SU-DHL-6 (cell line): Measurements from ENCODE around the gene B3GAT1.

Source experiments
- EZH2phosphoT487 ChIP-seq: fragments of 200-600 bp; sonication (generic), shearing (Covaris generic); conservative IDR thresholded peaks from 2 replicates; pipeline ENCODE4 v1.6.1; 2018; ENCODE audit warnings: mild to moderate bottlenecking, antibody characterized with exemption, low read length, moderate library complexity, mixed read lengths
- TF ChIP-seq, protein P1 (sequence below): fragments of 200-600 bp; sonication (generic); IDR thresholded peaks from one replicate; pipeline ENCODE4 v1.5.1; 2017; ENCODE audit warnings: antibody characterized with exemption, mild to moderate bottlenecking, low read length, moderate library complexity; ENCODE audit not compliant: insufficient read depth, poor library complexity, severe bottlenecking

DNA sequence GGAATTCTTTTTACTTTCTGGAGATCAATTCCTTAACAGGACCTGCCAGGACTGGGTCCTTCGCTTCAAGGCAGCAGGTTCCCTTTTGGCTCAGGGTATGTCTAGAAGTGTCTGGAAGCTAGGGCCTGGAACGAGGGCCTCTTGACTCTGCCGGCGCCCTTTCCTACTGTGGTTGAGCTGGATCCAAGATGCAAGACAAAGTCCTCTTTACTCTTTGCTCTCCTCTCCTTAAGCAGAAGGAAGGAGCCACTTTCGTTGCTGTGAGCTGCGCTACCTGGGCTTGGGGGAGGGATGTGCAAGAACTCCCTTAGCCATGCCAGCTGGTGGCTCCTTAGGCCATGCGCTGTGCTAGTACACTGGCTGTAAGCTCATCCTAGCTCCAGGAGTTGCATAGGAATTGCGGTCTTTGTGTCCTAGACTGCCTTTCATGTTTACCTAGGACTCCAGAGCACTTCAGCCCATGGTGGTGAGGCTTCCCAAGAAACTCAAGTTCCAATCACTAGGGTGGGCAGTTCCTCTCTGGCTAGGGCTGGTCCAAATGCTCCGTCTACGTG is 62.2 kb downstream of the B3GAT1 start:
- TF ChIP-seq, protein P1, sequence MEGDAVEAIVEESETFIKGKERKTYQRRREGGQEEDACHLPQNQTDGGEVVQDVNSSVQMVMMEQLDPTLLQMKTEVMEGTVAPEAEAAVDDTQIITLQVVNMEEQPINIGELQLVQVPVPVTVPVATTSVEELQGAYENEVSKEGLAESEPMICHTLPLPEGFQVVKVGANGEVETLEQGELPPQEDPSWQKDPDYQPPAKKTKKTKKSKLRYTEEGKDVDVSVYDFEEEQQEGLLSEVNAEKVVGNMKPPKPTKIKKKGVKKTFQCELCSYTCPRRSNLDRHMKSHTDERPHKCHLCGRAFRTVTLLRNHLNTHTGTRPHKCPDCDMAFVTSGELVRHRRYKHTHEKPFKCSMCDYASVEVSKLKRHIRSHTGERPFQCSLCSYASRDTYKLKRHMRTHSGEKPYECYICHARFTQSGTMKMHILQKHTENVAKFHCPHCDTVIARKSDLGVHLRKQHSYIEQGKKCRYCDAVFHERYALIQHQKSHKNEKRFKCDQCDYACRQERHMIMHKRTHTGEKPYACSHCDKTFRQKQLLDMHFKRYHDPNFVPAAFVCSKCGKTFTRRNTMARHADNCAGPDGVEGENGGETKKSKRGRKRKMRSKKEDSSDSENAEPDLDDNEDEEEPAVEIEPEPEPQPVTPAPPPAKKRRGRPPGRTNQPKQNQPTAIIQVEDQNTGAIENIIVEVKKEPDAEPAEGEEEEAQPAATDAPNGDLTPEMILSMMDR = no peak
- TF ChIP-seq EZH2phosphoT487 = no peak
